Left renal pelvis (tissue), 4 donors: ENCODE measurements around the gene MAP4K4. TPM values are rescaled to one million over a fixed set of nuclear protein-coding genes. Genes with fewer than 3 reads are reported as not detected.
A peak's percentile ranks its signal among the peaks of the same experiment; 100 is the strongest.

Experiments used
- DNase-seq, 4 donors: peaks; one replicate each; pipeline ENCODE4 v3.0.0-alpha.2; 2013; ENCODE audit warnings: low read depth in 4 of 4, low spot score in 3 of 4
- polyA plus RNA-seq, 4 donors: library from polyadenylated mRNA; unstranded; fragments of 120-200 nt; gene quantifications; one replicate each; pipeline ENCODE4 v1.2.1, GENCODE V29; 2013; ENCODE audit not compliant: insufficient read length in 4 of 4

MAP4K4 gene
- 10 to 100 TPM; 73.6 to 94.1 (median 79.8) TPM for polyA plus RNA-seq

DNA sequence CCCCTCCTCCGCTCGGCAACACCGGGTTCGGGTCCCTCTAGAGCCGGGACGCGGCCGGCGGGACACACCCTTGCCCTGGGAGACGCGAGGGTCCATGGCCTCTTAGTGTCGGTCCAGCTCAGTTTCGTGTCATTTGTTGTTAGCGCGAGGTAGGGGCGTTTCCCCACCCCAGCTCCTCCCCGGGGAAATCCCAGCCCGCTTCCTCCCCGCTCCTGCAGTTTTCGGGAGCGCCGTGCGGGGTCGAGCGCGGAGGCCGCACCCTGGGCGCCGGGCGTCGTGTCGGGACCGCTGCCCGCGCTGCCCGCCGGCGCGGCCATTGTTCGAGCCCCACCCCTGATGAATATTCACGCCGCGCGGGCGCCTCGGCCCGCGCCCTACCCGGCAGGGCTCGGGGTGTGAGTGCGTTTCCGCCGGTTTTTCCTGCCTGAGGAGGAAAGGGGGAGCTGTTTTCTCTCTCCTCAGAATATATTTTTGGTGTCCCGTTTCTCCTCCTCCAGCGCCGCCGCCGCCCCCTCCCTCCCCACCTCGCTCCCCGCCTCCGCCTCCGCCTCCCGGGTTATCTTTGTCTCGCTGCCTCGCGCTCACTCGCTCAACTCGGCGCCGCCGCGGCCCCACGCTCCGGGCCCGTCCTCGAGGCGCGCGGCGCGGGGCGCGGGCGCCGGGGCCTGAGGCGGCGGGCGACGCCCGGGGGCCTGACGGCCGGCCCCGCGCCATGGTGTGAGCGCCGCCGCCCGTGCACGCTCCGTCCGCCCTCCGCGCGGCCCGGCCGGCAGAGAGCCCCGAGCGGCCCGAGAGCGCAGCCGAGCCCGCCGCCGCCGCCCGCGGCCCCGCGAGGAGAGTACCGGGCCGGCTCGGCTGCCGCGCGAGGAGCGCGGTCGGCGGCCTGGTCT is at the start of gene MAP4K4:
TSS of gene MAP4K4 (plus strand) at position 584 of the 890 bp plus-strand sequence. CDS start 374 bp downstream, outside the sequence.
- peak in 2 of 4 donors; percentile 58 to 64 for DNase-seq

DNA sequence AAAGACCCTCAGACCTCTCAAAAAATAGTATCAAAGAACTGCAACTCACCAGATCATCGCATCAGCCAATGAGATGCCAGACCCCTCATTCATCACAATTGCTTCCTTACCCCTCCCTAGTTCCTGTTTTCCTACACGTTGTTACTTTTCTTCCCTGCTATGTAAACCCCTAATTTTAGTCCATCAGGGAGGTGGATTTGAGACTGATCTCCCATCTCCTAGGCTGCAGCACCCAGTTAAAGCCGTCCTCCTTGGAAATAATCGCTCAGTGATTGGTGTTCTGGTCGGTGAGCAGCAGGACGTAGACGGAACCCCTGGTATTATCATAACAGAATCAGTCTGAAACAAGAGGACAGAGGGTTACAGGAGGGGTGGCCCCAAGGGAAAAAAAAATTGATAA is 44.0 kb upstream of the MAP4K4 start:
- DNase-seq = no peak

DNA sequence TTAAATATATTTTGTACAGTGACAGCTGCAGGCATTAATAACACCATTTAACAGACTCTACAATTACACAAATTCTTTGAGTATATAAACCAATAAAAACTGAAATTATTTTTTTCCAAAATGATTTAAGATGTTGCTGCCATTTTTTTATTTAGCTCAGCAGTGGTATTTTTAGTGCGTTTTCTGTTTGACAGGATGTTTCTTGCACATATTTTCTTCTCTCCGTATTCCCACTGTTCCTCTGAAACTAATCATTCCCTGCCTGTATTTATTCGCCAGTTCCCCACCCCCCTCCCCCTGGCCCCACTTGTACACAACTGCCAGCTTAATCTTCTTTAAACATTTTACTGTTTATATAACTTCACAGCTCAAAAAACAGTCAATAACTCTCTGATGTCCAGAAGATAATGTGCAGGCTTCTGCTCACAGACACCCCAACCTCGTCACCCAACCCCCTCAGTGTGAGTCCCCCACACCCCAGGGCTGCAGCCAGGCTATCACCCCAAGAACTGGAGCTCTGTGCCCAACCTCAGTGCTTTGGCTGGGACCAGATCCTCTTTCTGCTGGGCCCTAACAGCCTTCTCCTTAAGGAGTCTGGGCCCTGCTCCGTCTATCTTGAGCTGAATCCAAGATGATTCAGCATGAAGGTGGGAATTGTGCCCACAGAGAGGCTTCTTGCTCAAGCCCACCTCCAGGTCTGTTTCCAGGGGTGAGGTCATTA is 41.6 kb upstream of the MAP4K4 start:
- DNase-seq = no peak

DNA sequence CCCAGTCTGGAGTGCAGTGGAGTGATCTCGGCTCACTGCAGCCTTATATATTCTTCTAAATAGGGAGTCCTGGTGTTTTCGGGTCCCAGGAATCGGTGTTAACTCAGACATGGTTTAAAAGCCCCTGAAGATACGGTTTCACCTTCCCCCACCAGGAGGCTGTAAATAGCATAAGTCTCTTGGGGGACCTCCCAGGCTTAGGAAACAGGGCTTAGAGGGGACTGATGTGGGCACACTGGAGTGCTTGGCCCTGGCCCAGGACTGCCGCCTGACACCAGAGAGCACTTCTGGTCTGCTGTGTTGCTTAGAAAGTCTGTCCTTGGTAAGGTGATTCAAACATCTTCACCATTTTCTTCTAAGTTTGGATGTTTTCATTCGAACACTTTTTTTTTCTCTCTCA is 39.7 kb upstream of the MAP4K4 start:
- DNase-seq = no peak

DNA sequence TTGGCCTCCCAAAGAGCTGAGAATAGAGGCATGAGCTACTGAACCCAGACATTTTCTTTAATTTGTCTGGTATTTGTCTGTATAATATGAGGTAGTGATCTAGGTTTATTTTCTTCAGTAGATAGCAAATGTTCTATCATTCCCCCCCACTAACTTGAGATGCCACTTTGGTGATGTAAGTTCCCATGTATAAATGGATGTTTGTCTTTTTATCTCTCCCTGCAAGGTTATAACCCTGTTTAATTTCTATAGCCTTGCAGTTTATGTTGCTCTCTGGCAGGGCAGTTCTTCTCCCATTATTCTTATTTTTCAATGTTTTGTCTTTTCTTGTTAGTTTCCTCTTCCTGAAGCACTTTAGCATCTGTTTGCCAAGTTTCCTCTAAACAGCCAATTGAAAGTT is 39.1 kb upstream of the MAP4K4 start:
- no peak for DNase-seq

DNA sequence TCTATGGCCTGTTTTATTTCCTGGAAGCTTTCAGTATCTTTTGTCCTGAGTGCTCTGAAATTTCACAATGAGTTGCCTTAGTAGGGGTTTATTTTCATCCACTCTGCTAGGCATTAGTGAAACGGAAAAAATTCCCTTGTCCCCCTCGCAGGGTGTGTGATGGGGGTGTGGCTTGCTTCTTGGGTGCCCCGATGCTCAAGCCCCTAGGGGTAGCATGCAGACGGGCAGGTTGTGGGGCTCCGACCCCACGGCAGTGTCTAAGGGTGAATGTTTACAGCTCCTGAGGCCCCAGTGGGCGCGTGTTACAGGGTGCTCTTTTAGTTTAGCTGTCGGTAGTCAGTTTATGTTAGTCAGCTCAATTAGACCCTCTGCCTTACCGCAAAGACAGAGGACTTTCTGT is 32.2 kb upstream of the MAP4K4 start:
- no peak for DNase-seq

DNA sequence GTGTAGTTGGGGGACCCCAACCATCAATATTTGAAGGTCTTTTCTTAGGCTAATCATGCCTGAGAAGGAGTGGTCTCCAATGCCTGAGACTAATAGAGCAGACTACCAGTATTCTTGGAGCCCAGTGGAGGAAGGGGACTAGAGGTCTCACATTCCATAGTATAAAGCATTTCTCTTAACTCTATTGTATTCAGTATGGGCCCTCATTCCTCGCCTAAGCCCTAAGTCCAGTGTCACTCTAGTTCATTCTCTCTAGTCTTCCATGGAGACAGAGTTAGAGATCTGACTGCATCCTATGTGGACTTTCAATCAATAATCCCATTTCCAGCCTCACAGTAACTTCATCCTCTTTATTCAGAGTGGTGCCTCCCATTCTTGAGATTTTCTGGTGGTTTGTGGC is 29.7 kb upstream of the MAP4K4 start:
- no peak for DNase-seq

DNA sequence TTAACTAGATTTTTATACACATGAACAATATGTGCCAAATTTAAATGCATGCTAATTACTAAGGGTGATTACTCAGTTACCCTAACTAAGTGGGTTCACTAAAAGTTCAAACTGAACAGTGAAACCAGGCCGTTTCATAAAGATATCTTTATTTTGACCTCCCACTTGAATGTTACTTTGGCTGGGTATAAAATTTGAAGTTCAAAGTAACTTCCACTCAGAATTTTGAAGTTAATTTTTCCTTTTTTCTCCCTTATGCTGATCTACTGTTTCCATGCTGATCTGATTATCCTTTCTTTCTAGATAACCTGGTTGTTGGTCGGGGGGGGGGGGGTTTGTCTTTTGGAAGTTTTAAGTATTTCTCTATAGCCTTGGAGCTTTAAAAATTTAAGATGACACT is 25.5 kb upstream of the MAP4K4 start:
- no peak for DNase-seq

DNA sequence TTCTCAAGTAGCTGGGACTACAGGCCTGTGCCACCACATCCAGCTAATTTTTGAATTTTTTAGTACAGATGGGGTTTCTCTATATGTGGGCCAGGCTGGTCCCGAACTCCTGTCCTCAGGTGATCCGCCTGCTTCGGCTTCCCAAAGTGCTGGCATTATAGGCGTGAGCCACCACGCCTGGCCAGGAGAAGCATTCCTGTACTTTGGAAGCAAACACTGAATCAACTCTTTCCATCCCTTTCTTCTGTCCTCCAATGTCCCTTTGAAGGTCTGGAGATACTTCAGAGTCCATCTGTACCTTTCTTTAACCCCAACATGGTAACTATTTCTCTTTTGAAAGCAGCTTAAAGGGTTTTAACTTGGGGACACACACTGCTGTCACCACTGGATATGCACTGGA is 23.6 kb upstream of the MAP4K4 start:
- DNase-seq = no peak

DNA sequence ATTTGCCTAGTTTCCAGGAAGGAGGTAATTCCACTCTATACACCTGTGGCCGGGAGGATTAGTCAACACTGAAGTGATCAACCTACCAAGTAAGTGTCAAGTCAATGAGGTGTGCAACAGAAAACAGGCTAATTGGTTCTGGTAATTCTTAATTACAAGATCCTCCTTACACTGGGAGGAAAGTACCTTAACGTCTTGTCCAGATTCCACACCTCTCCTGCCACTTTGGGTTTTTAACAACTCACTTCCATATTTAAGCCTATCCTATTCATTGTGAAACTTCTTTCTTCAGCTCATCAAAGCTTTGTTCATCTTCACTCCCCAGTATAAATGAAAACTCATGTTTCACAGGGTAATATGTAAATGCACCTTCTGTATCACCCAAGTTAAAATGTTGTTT is 22.0 kb upstream of the MAP4K4 start:
- no peak for DNase-seq

DNA sequence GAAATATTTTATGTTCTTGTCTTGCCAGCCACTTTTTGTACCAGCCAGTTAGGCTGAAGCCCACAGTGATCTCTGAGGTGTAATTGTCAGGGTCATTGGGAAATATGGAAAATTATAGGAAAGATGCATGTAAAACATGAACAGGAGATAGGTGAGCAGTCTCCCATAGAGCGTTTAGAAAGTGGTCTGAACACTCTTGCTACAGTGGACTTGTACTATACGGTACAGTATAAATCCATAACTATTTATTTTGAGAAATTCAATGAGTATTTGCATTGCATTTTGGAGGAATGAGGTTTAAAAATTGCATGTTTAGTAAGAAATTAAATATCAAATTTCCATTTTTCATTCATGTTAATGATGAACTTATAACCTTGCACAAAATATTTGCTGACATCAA is 20.8 kb upstream of the MAP4K4 start:
- no peak for DNase-seq

DNA sequence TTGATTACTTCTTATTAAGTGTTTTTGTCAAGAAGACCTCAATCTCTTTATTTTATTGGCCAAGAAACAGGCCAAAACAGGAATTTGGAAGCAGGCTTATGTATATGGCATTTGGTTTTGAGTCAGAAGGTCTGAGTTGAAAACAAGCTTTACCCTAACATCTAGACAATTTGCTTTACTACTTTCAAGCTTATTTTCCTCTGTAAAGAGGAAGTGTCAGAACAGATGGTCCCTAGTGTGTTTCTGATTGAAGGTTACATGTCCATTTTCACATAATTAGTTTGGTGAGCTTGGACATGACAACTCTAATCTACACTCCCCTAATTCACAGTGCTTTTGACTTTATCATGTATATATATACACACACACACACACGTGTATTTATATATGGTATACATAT is 19.8 kb upstream of the MAP4K4 start:
- DNase-seq = no peak

DNA sequence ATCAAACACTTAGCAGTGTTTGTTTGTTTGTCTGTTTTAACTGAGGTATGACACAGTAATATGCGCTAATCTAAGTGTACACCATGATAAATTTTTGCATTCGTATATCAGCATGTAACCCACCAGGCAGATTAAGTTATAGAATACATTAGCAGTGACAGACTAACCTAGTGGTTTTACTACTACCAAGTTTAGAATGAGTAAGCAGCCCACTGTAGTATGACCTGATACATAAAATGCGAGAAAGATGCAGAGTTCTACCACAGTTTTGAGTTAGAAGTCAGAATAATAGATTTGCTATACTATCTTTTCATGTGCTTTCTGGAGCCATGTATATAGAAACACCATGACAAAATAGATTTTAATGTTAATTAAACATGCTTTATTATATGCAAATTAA is 19.1 kb upstream of the MAP4K4 start:
- no peak for DNase-seq

DNA sequence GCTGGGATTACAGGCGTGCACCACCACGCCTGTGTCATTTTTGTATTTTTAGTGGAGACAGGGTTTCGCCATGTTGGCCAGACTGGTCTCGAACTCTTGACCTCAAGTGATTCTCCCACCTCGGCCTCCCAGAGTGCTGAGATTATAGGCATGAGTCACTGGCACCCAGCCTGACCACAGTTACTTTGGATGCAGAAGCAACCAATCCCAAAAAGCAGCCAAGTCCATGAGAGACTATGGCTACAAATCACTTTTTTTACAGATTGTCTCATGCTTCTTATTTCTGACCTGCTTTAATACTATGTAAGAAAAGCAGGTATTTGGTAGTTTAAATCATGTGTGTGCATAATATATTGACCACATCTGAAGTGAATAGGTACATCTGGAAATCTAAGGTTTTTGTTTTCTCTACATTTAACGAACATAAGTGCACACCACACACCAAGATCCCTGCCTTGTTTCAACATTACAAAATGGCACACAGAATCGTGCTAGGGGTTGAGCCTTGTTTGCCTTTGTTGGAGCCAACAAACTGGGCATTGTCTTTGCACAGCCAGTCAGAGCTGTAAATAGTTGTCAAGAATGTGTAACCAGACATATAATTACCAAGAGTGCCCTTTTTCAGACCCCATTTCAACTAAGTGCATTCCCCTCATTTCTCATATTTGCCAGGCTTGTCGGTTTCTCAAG is 18.3 kb upstream of the MAP4K4 start:
- DNase-seq = no peak

DNA sequence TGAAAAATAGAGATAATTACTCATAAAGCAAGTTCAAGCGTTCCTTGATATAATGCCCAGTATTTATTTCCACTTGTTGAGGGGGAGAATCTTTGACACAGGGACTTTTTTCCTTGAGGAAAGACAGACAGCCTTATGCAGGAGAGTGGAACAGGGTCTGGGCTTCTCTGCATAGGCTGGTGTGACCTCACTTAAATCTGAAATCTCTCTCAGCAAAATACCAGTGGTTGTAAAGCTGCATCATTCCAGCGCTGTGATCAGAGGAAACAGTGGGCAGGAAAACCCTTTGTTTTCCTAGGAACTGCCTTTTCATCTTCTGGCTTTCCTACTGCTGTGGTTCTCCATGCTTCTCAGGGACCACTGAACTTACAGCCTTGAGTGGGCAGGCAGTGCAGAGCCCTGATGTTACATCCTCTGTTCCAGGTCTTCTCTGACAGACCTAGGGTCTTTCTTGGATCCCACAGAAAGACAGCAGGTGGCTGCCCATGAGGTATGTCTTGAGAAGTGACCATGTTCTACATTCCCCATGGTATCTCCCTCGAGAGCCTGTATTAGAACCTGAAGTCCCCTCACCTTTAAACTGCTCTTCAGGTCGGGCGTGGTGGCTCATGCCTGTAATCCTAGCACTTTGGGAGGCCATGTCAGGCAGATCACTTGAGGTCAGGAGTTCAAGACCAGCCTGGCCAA is 17.6 kb upstream of the MAP4K4 start:
- DNase-seq = no peak

DNA sequence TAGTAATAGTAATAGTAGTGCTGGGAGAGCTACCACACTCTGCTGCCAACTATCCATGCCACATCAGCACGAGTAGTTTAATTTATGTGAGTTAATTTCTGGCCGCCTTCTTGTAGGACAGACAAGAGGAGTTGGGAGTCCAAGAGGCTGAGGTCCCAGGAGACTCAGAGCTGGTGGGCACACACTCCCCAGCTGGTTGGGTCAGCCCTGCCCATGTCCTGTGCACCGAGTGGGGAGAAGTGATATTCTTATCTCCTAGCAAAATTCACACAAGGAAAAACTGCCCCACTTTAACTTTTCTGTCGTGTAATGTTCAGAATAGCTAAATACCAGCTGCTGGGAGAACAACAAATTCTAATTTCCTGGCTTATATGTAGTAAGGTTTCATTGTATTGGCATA is 15.2 kb upstream of the MAP4K4 start:
- no peak for DNase-seq

DNA sequence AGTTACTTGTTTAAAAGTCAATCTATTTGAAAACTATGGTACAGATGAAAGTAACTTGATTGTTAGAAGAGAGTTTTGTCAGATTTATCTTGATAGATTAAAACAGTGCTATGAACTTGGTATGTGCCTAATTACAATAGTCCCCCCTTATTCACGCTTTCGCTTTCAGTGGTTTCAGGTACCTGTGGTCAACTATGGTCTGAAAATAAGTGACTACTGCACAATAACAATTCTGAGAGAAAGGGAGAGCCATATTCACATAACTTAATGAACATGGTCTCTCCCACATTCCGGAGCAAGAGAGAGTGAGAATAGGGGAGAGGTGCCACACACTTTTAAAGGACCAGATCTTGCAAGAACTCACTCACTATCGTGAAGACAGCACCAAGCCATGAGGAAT is 13.2 kb upstream of the MAP4K4 start:
- DNase-seq = no peak

DNA sequence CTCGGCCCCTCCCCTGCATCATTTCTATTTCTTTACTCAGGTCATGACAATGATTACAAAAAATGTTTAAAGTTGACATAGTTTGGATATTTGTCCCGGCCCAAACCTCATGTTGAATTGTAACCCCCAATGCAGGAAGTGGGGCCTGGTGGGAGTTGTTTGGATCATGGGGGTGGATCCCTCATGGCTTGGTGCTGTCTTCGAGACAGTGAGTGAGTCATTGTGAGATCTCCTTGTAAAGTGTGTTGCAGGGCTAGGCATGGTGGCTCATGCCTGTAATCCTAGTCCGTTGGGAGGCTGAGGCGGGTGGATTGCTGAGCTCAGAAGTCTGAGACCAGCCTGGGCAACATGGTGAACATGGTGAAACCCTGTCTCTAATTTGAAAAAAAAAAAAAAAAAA is 9.2 kb upstream of the MAP4K4 start:
- DNase-seq = no peak

DNA sequence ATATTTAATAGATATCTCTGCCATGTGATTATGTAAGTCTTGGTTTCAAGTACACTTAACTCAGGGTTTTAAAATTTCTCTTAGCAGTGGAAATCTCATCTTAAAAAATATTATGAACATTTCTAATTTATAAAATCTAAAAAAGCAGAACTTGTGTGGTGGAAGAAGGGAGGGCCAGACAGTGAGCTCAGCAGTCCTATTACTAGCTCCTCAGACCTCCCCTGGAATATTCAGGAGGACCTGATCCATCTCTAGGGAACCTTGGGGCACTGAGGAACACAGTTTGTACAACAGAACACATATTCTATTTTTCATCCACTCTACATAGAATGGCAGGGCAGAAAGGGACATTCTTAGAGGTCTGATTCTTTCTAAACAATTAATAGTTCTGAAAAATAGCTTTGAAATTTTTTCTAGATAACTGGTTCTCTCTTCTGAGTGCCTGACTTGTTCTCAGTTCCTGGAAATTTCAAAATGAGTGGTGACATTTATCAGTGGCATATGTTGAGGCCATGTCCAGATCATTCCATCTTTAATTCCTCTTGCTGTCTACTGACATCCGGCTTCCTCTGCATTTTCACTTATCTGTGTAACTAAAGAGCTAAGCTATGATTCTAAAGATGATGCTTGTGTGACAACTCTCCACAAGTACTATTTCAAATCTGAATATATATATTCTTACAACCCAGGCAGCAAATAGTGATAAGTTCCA is 8.2 kb upstream of the MAP4K4 start:
- no peak for DNase-seq

DNA sequence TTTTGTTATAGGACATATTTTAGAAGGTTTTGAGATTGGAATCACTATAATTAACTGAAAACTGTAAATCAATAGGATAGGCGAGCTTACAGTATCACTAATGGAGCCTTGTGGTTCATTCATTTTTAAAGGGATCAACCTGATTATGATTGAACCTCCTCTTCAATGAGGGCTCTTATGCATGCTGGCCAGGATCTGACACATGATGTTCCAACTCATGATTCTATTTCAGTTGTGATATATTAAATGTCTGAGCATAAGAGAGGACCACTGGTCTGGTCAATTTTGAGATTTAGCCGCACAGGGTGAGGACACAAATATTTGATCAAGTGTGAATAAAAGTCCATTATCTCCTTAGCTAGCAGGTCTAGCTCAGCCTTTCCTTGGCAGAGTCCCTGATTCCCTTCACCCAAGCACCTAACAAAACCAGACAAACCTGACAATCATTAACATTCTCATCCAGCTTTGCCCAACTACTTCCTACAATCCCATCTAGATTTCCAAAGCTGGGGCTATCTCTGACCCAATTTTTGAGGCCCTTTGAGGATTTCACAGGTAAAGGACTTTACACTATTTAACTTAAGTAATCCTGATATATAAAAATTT is 6.9 kb upstream of the MAP4K4 start:
- DNase-seq = no peak
